Right lobe of liver (tissue), 6 donors: Measurements from ENCODE around the gene GJB1. TPM values are rescaled to one million over a fixed set of nuclear protein-coding genes. Genes with fewer than 3 reads are reported as not detected.

Source experiments
- ATAC-seq, 4 donors: fragments of 200-7000 bp; cut with Tn5 transposase; one replicate each; pipeline ENCODE4 v1.9.1; 2020; ENCODE audit warnings: mild to moderate bottlenecking in 4 of 4, moderate library complexity in 4 of 4
- DNase-seq, 3 donors: peaks; one replicate each; pipeline ENCODE4 v3.0.0-alpha.2; 2020
- H3K27ac ChIP-seq, 3 donors: fragments of 200-600 bp; one replicate each; pipeline ENCODE4 v1.8.0; 2022
- H3K27me3 ChIP-seq, 2 donors: fragments of 200-600 bp; one replicate each; pipeline ENCODE4 v1.8.0; 2022
- H3K36me3 ChIP-seq, 4 donors: fragments of 200-600 bp; sonication (generic) in 1 of 4; one replicate each; pipeline versions ENCODE4 v1.5.1 to v1.8.0; 2017 to 2022; ENCODE audit warnings: control low read depth in 1 of 4
- H3K4me1 ChIP-seq, 4 donors: fragments of 200-600 bp; sonication (generic) in 1 of 4; one replicate each; pipeline versions ENCODE4 v1.5.1 to v1.8.0; 2017 to 2022; ENCODE audit warnings: control low read depth in 1 of 4
- H3K4me3 ChIP-seq, 3 donors: fragments of 200-600 bp; one replicate each; pipeline ENCODE4 v1.8.0; 2022
- H3K9me3 ChIP-seq, 4 donors: fragments of 200-600 bp; sonication (generic) in 1 of 4; one replicate each; pipeline versions ENCODE4 v1.5.1 to v1.8.0; 2017 to 2022; ENCODE audit warnings: control low read depth in 1 of 4
- CTCF ChIP-seq, 4 donors: fragments of 200-600 bp in 3 of 4; fragments of 450-650 bp in 1 of 4; IDR thresholded peaks; one replicate each; pipeline versions ENCODE4 v1.5.1 to v1.8.0; 2016 to 2022; ENCODE audit warnings: antibody characterized with exemption in 4 of 4, mild to moderate bottlenecking in 2 of 4
- POLR2A ChIP-seq: fragments of 450-650 bp; IDR thresholded peaks from one replicate; pipeline ENCODE4 v1.6.1; 2017; ENCODE audit warnings: antibody characterized with exemption, mild to moderate bottlenecking
- WGBS: methylation state at CpG from one replicate; pipeline ENCODE4 v1.1.6; 2018; ENCODE audit warnings: low coverage, low lambda C conversion rate; ENCODE audit not compliant: insufficient coverage; ENCODE audit errors: missing lambda C conversion rate; 5-methylcytosine and 5-hydroxymethylcytosine counted together
- intact Hi-C, 2 donors: fragments of 100-400 bp; cut with DNase I; formaldehyde crosslinking; loops; one replicate each; pipeline versions ENCODE4 v1.11.2 to v1.14.1; 2022
- total RNA-seq, 6 experiments: library from RNA; depleted of rRNA in 2 of 6; stranded (reverse); fragments of >200 nt in 2 of 6; fragmentation: NEBNext Ultra II Directional in 3 of 6; extraction: Animal tissue kit (Norgen Biotek cat#: 25700) in 3 of 6; gene quantifications; one replicate each; pipeline versions ENCODE4 v1.1.0 to v1.2.4, GENCODE V29; 2016 to 2023
- donor health status: DM: no; HTN: yes; CAD: no.
- donor health status: DM: no; HTN: no; CAD: no.
- donor health status: DM: no; HTN: no; CAD: no.
- donor health status: DM: no; HTN: yes; CAD: no.
- donor health status: DM: no; HTN: yes; CAD: no.

GJB1 gene
- total RNA-seq, 6 experiments from 2014 or later = 120 to 329 (median 205) TPM

DNA sequence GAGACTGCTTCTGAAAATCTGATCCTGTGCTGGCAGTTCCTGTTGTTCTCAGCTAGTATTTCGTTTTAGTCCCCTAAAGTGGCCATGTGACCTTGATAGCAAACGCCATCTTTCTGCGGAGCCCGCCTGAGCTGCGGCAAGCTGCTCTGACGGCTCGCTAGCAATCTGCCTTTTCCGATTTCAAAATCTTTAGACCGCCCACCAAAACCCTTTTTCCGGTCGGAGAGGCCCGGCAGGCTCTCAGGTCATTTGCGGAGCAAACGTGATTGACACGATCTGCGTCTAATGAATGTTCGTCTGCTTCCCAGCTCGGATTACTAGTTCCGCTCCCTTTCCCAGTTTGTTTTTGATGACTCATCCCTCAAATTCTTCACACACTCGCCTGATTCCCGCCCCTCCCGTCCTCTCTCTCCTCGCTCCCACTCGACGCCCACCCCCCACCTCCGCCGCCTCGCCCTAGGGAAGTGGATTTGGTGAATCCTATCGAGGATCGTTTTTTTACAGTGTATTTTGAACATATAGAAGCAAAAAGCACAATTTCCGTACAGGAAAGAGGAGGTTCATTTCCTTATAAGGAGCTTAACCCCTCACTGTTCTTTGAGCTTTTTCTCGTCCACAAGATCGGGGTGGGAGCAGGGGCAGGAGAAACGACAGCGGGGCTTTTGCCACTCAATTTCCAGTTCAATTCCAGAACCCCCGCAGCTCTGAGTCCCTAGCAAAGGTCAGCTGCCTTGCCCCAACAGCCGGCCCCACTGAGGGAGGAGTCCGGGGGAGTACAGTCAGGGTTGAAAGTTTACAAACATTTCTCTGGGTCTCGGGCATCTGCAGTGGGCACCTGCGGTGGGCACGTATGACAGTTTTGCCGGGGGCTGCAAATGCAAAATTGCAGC lies 40.9 kb upstream of the GJB1 start:
- H3K4me3 ChIP-seq = peak overlapping the region; percentile 25 to 51 (median 45)

DNA sequence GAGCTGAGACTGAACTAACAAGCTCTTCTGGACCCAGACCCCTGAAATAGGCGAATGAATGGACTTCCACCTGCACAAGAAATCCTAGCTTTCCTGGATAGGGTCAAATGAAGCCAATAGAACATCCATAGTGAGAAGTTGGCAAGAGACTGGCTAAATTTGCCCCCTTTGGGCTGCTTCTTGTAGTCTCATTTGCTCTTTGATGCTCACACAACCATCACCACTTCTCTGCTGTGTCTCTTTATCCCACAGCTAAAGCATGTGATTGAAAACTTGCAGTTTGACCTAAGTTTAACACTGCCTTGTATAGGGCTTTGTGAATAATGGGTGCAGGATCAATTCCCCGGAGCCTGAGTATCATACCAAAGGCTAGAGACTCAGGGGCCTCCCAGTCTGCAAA lies 40.2 kb upstream of the GJB1 start:
- 28% methylated on average over 2 of the region's 2 CpGs for WGBS
- no peak for DNase-seq
- H3K27ac ChIP-seq = peak overlapping the region; percentile 75 to 81 (median 80)
- no peaks in the 10 kb centered on the region for H3K27me3 ChIP-seq
- TF ChIP-seq POLR2A = no peak
- TF ChIP-seq CTCF (IDR thresholded peaks at IDR 0.05) = no peak
- no peaks in the 10 kb centered on the region for H3K9me3 ChIP-seq
- H3K4me3 ChIP-seq = no peak overlapping the region
- ATAC-seq = no peak
- intact Hi-C loops = no loop called here
- no peaks in the 10 kb centered on the region for H3K36me3 ChIP-seq
- peaks cover 0 to 13% (median 0%) of the 10 kb centered on the region in 4 donors for H3K4me1 ChIP-seq

More for the DNA sequence above, 40.9 kb upstream of the GJB1 start:
- Histone ChIP-seq H3K27me3 (no peaks in the 10 kb centered on the region), H3K9me3 (no peaks in the 10 kb centered on the region), H3K4me1 (peaks cover 0 to 13% (median 0%) of the 10 kb centered on the region in 4 donors), H3K36me3 (no peaks in the 10 kb centered on the region), H3K27ac (peak overlapping the region; percentile 75 to 81 (median 80))
- WGBS = 13% methylated on average over 38 of the region's 42 CpGs
- ATAC-seq (peak; percentile 85 to 89 (median 86)), DNase-seq (peak; percentile 74 to 89 (median 86))
- intact Hi-C loops = no loop called here
- TF ChIP-seq POLR2A (peak; percentile 90), CTCF (IDR thresholded peaks at IDR 0.05) (no peak)

GRCh38 chrX:71183341-71183740 lies 39.7 kb upstream of the GJB1 start:
- H3K4me1 ChIP-seq = peaks cover 0 to 13% (median 0%) of the 10 kb centered on the region in 4 donors
- H3K27me3 ChIP-seq = no peaks in the 10 kb centered on the region
- 40% methylated on average over 6 of the region's 6 CpGs for WGBS
- peak overlapping the region in 1 of 3 donors; percentile 75 for H3K27ac ChIP-seq
- TF ChIP-seq CTCF (IDR thresholded peaks at IDR 0.05) (no peak), POLR2A (no peak)
- no peaks in the 10 kb centered on the region for H3K9me3 ChIP-seq
- DNase-seq (no peak), ATAC-seq (no peak)
- H3K4me3 ChIP-seq = no peak overlapping the region
- no peaks in the 10 kb centered on the region for H3K36me3 ChIP-seq
- intact Hi-C loops = no loop called here

GRCh38 chrX:71184092-71184491 lies 38.9 kb upstream of the GJB1 start:
- intact Hi-C loops = no loop called here
- no peaks in the 10 kb centered on the region for H3K27me3 ChIP-seq
- H3K4me3 ChIP-seq = no peak overlapping the region
- WGBS = 18% methylated on average over 5 of the region's 5 CpGs
- no peak for DNase-seq
- TF ChIP-seq POLR2A (no peak), CTCF (IDR thresholded peaks at IDR 0.05) (no peak)
- H3K4me1 ChIP-seq = peaks cover 0 to 13% (median 0%) of the 10 kb centered on the region in 4 donors
- no peaks in the 10 kb centered on the region for H3K36me3 ChIP-seq
- H3K9me3 ChIP-seq = no peaks in the 10 kb centered on the region
- no peak overlapping the region for H3K27ac ChIP-seq
- ATAC-seq = no peak
